Measurements from ENCODE around the gene ABCC4. TPM values are rescaled to one million over a fixed set of nuclear protein-coding genes. Genes with fewer than 3 reads are reported as not detected.

Gene ABCC4
- polyA plus RNA-seq, 1 donor: 15.1 TPM

DNA sequence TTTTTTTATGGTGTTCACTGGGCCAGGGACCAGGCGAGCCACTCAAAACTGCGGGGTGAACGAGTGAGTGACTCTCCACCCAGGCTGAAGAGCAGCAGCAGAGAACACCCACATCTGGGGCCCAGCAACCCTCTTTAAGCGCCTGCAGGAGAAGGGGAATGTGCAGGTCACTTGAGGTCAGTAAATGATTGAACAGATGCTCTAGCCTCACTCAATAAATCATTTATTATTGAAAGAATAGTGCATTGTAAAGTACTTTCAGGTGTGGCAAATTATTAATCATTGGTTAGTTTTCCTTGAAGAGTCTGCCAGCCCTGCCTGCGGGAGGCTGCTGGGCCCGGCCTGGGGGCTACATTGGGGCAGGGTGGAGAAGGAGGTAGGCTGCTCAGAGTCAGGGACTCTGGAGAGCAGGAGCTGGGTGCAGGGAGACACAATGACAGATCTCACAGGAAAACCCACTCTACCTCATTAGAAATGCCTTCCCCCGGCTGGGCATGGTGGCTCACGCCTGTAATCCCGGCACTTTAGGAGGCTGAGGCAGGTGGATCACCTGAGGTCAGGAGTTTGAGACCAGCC, 42.5 kb downstream of the ABCC4 start:
- peak; percentile 49 to 78 for DNase-seq
- H3K36me3 ChIP-seq (ENCODE audit: control insufficient read depth, insufficient read depth, low read length): no peaks in the 10 kb centered on the region
- WGBS (ENCODE audit: insufficient coverage, low lambda C conversion rate): no CpG with 5 or more reads among the region's 9 CpGs
- peak overlapping the region; percentile 41 for H3K27ac ChIP-seq (ENCODE audit: low read length)
- H3K27me3 ChIP-seq (ENCODE audit: control insufficient read depth, insufficient read depth, low read length): no peaks in the 10 kb centered on the region
- H3K4me3 ChIP-seq (ENCODE audit: low read length): no peak overlapping the region
- peaks cover 28% of the 10 kb centered on the region for H3K4me1 ChIP-seq (ENCODE audit: control insufficient read depth, insufficient read depth, low read length)
- no peaks in the 10 kb centered on the region for H3K9me3 ChIP-seq (ENCODE audit: control insufficient read depth, low read depth, low read length)

DNA sequence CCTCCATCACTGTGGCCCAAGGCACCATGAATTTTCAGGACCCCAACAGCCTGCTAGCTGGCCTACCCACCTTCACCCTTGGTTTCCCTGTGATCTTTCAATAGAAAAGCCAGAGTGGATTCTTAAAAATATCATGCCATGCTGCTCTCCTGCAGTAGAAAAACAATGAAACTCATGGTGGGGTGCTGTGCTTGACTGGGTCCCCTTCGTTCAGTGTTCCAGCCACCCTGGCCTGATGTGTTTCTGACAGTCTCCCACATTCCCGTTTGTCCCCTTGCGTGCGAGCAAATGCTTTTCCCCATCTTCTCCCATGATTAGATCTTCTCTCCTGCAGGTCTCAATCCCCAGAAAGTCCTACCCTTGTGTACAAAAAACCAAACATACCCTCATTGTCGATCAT, 43.2 kb downstream of the ABCC4 start:
- Histone ChIP-seq H3K36me3 (ENCODE audit: control insufficient read depth, insufficient read depth, low read length) (no peaks in the 10 kb centered on the region), H3K27me3 (ENCODE audit: control insufficient read depth, insufficient read depth, low read length) (no peaks in the 10 kb centered on the region), H3K9me3 (ENCODE audit: control insufficient read depth, low read depth, low read length) (no peaks in the 10 kb centered on the region), H3K27ac (ENCODE audit: low read length) (no peak overlapping the region), H3K4me1 (ENCODE audit: control insufficient read depth, insufficient read depth, low read length) (peaks cover 28% of the 10 kb centered on the region), H3K4me3 (ENCODE audit: low read length) (no peak overlapping the region)
- no peak for DNase-seq
- WGBS (ENCODE audit: insufficient coverage, low lambda C conversion rate): 100% methylated on average over 3 of the region's 5 CpGs

DNA sequence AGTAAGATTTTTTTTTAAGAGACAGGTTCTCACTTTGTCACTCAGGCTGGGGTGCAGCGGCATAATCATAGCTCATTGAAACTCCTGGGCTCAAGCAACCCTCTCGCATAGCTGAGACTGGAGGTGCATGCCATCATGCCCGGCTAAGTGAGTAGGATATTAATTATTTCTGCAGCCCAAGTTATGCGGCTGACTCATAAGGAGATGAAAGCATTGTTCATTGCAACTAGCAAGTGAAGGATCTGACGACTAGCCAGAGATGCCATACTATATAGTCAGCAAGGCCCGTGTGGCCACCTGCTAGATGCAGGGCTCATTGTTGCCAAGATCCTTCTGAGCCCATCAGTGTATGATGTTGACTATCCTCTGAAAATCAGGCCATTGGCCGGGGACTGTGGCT, 45.2 kb downstream of the ABCC4 start:
- Histone ChIP-seq H3K9me3 (ENCODE audit: control insufficient read depth, low read depth, low read length) (no peaks in the 10 kb centered on the region), H3K27ac (ENCODE audit: low read length) (no peak overlapping the region), H3K4me1 (ENCODE audit: control insufficient read depth, insufficient read depth, low read length) (peaks cover 20% of the 10 kb centered on the region), H3K27me3 (ENCODE audit: control insufficient read depth, insufficient read depth, low read length) (no peaks in the 10 kb centered on the region), H3K36me3 (ENCODE audit: control insufficient read depth, insufficient read depth, low read length) (no peaks in the 10 kb centered on the region), H3K4me3 (ENCODE audit: low read length) (no peak overlapping the region)
- no peak for DNase-seq
- WGBS (ENCODE audit: insufficient coverage, low lambda C conversion rate): no CpG with 5 or more reads among the region's 7 CpGs

DNA sequence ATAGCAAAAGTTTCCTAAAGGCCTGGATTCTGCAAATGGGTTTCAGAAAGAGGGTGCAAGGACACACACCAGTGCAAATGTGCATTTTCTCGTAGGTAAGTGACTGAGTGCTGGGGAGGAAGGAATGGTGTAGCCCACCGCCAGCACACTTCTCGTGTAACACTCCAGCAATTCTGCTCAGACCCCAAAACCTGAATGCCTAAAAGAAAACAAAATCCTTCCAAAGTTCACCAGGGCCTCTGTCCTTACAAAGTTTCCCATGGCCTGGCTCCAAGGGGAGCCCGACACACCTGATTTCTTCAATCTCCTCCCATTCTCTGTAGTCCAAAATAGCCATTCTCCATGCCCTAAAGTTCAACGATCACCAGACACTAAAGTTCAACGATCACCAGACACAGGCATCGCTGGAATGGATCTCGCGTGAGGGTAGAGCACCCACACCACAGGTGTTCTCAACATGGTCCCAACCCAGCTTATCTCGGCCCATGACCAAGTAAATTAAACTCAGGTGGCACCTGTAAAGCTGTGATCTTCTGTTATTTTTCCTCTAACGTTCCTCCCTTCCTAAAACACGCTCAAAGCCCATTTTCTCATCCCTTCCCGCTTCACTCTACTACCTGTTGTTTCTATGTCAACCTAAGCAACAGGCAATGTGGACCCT, 46.0 kb downstream of the ABCC4 start:
- WGBS (ENCODE audit: insufficient coverage, low lambda C conversion rate): 97% methylated on average over 3 of the region's 13 CpGs
- Histone ChIP-seq H3K4me1 (ENCODE audit: control insufficient read depth, insufficient read depth, low read length) (peaks cover 11% of the 10 kb centered on the region), H3K4me3 (ENCODE audit: low read length) (no peak overlapping the region), H3K36me3 (ENCODE audit: control insufficient read depth, insufficient read depth, low read length) (no peaks in the 10 kb centered on the region), H3K9me3 (ENCODE audit: control insufficient read depth, low read depth, low read length) (no peaks in the 10 kb centered on the region), H3K27me3 (ENCODE audit: control insufficient read depth, insufficient read depth, low read length) (no peaks in the 10 kb centered on the region), H3K27ac (ENCODE audit: low read length) (no peak overlapping the region)
- DNase-seq: no peak

DNA sequence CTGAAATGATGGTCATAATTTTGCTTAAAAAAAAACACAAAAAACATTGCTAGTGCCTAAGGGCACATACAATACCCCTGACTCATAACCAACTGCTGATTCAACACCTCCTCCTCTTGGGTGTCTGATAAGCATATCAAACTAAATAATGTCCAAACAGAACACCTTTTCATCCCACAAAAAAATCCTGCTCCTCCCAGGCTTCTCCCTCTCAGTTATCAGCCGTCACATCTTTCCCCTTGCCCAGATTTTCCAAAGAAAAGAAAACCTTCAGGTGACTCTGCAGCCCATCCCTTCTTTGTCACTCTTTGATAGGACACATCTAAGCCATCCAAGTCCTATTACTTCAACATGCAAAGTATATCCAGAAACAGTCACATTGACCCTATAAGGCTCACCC, 46.9 kb downstream of the ABCC4 start:
- no peaks in the 10 kb centered on the region for H3K9me3 ChIP-seq (ENCODE audit: control insufficient read depth, low read depth, low read length)

DNA sequence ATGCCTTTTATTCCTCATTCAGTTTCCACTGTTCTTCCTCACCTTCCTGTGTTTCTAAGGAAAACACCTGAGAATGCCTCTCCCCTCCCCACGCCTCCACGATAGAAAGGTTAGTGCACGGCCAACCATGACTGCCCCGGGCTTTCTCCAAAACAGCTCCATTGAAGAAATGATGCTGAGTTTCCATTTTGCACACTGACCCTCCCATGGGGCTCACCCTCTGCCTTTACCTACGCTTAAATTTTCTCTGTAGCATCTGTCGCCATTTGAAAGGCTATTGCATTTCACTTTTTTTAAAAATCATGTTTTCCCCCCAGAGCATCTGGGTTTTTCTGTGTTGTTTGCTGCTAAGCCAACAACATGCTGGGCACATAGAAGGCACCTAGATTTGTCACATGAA, 48.2 kb downstream of the ABCC4 start:
- no peak overlapping the region for H3K4me3 ChIP-seq (ENCODE audit: low read length)
- H3K27me3 ChIP-seq (ENCODE audit: control insufficient read depth, insufficient read depth, low read length): no peaks in the 10 kb centered on the region
- no peak for DNase-seq
- no peaks in the 10 kb centered on the region for H3K36me3 ChIP-seq (ENCODE audit: control insufficient read depth, insufficient read depth, low read length)
- H3K4me1 ChIP-seq (ENCODE audit: control insufficient read depth, insufficient read depth, low read length): peaks cover under 1% of the 10 kb centered on the region
- no peaks in the 10 kb centered on the region for H3K9me3 ChIP-seq (ENCODE audit: control insufficient read depth, low read depth, low read length)
- no peak overlapping the region for H3K27ac ChIP-seq (ENCODE audit: low read length)
- no CpG with 5 or more reads among the region's 6 CpGs for WGBS (ENCODE audit: insufficient coverage, low lambda C conversion rate)

More for the DNA sequence above, 46.9 kb downstream of the ABCC4 start:
- H3K4me3 ChIP-seq (ENCODE audit: low read length): no peak overlapping the region
- no peak for DNase-seq
- 100% methylated on average over 1 of the region's 1 CpG for WGBS (ENCODE audit: insufficient coverage, low lambda C conversion rate)
- peaks cover 5% of the 10 kb centered on the region for H3K4me1 ChIP-seq (ENCODE audit: control insufficient read depth, insufficient read depth, low read length)
- H3K27me3 ChIP-seq (ENCODE audit: control insufficient read depth, insufficient read depth, low read length): no peaks in the 10 kb centered on the region
- H3K36me3 ChIP-seq (ENCODE audit: control insufficient read depth, insufficient read depth, low read length): no peaks in the 10 kb centered on the region
- no peak overlapping the region for H3K27ac ChIP-seq (ENCODE audit: low read length)

DNA sequence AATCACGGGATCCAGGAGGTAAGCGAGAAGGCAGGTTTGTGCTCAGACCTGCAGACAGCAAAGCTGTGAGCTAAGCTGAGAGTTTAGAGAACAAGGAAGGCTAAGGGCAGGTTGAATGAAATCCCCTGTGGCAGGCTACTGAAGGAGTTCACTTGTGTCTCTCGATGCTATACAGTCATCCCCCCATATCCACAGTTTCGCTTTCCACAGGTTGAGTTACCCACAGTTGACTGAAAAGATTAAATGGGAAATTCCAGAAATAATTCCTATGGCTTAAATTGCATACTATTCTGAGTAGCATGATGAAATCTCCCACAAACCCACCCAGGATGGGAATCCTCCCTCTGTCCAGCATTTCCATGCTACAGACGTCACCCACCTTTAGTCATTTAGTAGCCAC, 49.6 kb downstream of the ABCC4 start:
- DNase-seq: no peak
- Histone ChIP-seq H3K27me3 (ENCODE audit: control insufficient read depth, insufficient read depth, low read length) (no peaks in the 10 kb centered on the region), H3K36me3 (ENCODE audit: control insufficient read depth, insufficient read depth, low read length) (peaks cover 5% of the 10 kb centered on the region), H3K4me3 (ENCODE audit: low read length) (no peak overlapping the region), H3K27ac (ENCODE audit: low read length) (no peak overlapping the region), H3K4me1 (ENCODE audit: control insufficient read depth, insufficient read depth, low read length) (no peaks in the 10 kb centered on the region), H3K9me3 (ENCODE audit: control insufficient read depth, low read depth, low read length) (no peaks in the 10 kb centered on the region)
- no CpG with 5 or more reads among the region's 5 CpGs for WGBS (ENCODE audit: insufficient coverage, low lambda C conversion rate)

DNA sequence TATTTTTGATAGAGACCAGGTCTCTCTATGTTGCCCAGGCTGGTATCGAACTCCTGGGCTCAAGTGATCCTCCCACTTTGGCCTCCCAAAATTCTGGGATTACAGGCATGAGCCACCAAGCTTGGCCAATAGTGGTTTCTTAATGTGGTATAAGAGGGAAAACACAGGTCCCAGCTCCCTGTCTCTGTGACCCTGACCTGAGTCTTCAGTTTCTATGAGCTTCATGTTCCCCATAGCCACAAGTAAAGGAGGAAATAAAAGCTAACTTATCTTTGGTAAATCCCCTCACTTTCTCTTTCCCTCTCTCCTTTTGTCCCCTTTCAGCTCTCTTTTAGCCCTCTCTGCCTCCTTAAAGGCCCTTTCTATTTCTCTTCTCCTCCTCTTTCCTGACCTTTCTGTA, 50.3 kb downstream of the ABCC4 start:
- Histone ChIP-seq H3K4me1 (ENCODE audit: control insufficient read depth, insufficient read depth, low read length) (no peaks in the 10 kb centered on the region), H3K27ac (ENCODE audit: low read length) (no peak overlapping the region), H3K36me3 (ENCODE audit: control insufficient read depth, insufficient read depth, low read length) (peaks cover 5% of the 10 kb centered on the region), H3K9me3 (ENCODE audit: control insufficient read depth, low read depth, low read length) (no peaks in the 10 kb centered on the region), H3K27me3 (ENCODE audit: control insufficient read depth, insufficient read depth, low read length) (no peaks in the 10 kb centered on the region), H3K4me3 (ENCODE audit: low read length) (no peak overlapping the region)
- DNase-seq: no peak
- no CpG with 5 or more reads among the region's 1 CpG for WGBS (ENCODE audit: insufficient coverage, low lambda C conversion rate)

DNA sequence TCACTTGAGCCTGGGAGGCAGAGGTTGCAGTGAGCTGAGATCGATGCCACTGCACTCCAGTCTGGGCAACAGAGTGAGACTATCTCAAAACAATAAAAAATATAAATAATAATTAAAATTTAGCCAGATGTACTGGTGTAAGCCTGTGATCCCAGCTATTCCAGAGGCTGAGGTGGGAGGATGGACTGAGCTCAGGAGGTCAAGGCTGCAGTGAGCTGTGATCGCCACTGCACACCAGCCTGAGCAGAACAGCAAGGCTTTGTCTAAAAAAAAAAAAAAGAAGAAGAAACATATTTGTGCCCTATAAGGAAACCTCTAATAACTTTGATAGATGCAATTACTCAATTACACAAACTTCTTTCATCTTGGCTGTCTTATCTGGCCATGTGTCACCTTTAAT, 52.3 kb downstream of the ABCC4 start:
- WGBS (ENCODE audit: insufficient coverage, low lambda C conversion rate): no CpG with 5 or more reads among the region's 2 CpGs

DNA sequence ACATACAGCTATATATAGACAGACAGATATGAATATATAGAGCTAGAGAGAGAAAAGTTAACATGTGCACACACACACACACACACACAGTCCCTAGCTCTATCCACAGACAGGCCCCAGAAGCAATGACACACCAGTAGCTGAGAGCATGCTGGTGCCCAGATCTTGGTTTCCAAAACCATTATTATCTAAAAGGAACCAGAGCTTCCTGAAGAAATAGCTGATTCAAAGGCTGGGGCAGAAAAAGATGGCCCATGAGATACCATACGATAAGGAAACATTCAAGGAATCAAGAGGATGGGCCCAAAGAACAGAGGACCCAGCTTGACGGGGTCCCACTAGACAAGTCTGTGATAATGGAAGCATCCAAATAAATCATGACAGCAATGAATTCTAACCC, 53.4 kb downstream of the ABCC4 start:
- whole genome bisulfite sequencing (ENCODE audit: insufficient coverage, low lambda C conversion rate): no CpG with 5 or more reads among the region's 2 CpGs
- Histone ChIP-seq H3K27me3 (ENCODE audit: control insufficient read depth, insufficient read depth, low read length) (no peaks in the 10 kb centered on the region), H3K4me1 (ENCODE audit: control insufficient read depth, insufficient read depth, low read length) (no peaks in the 10 kb centered on the region), H3K4me3 (ENCODE audit: low read length) (no peak overlapping the region), H3K9me3 (ENCODE audit: control insufficient read depth, low read depth, low read length) (no peaks in the 10 kb centered on the region), H3K36me3 (ENCODE audit: control insufficient read depth, insufficient read depth, low read length) (peaks cover 9% of the 10 kb centered on the region), H3K27ac (ENCODE audit: low read length) (no peak overlapping the region)
- DNase-seq: no peak

More for the DNA sequence above, 52.3 kb downstream of the ABCC4 start:
- Histone ChIP-seq H3K27me3 (ENCODE audit: control insufficient read depth, insufficient read depth, low read length) (no peaks in the 10 kb centered on the region), H3K9me3 (ENCODE audit: control insufficient read depth, low read depth, low read length) (no peaks in the 10 kb centered on the region), H3K36me3 (ENCODE audit: control insufficient read depth, insufficient read depth, low read length) (peaks cover 9% of the 10 kb centered on the region), H3K27ac (ENCODE audit: low read length) (no peak overlapping the region), H3K4me1 (ENCODE audit: control insufficient read depth, insufficient read depth, low read length) (no peaks in the 10 kb centered on the region), H3K4me3 (ENCODE audit: low read length) (no peak overlapping the region)
- DNase-seq: no peak

DNA sequence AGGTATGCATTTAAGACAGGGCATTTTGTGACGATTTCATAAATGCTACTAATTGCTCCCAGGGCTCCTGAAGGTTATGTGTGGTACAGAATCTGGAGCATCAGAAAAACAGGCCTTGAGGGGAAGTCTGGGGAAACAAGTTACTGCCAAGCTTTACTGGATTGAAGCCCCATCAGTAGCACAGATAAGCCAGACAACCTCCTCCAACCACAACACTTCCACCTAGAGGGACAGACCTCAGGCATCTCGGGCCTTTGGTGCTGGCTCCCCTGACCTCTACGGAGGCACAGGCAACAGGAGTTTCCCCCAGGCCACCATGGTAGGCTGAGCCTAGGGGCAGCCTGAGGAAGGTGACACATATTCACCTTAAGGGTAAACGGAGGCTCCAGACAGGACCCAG, 54.1 kb downstream of the ABCC4 start:
- no CpG with 5 or more reads among the region's 4 CpGs for WGBS (ENCODE audit: insufficient coverage, low lambda C conversion rate)
- Histone ChIP-seq H3K4me3 (ENCODE audit: low read length) (no peak overlapping the region), H3K27ac (ENCODE audit: low read length) (no peak overlapping the region), H3K36me3 (ENCODE audit: control insufficient read depth, insufficient read depth, low read length) (peaks cover 9% of the 10 kb centered on the region), H3K27me3 (ENCODE audit: control insufficient read depth, insufficient read depth, low read length) (no peaks in the 10 kb centered on the region), H3K4me1 (ENCODE audit: control insufficient read depth, insufficient read depth, low read length) (no peaks in the 10 kb centered on the region), H3K9me3 (ENCODE audit: control insufficient read depth, low read depth, low read length) (no peaks in the 10 kb centered on the region)
- DNase-seq: no peak
